Panc1 (cell line): ENCODE results near the gene IFITM1.

Experiments
- CTCF ChIP-seq: fragments of 450-650 bp; IDR thresholded peaks from 2 replicates; pipeline ENCODE4 v1.5.1; 2017; ENCODE audit warnings: mild to moderate bottlenecking
- POLR2AphosphoS5 ChIP-seq: IDR thresholded peaks from 2 replicates; pipeline ENCODE4 v1.6.1; 2012; ENCODE audit warnings: mild to moderate bottlenecking, low read depth, low read length, moderate library complexity
- REST ChIP-seq, 2 experiments: IDR thresholded peaks; 2 replicates each; pipeline ENCODE4 v1.6.1; 2011 to 2012; ENCODE audit warnings: low read depth in 2 of 2, control low read depth in 1 of 2, low read length in 1 of 2, mild to moderate bottlenecking in 1 of 2, moderate library complexity in 1 of 2; ENCODE audit not compliant: insufficient read depth in 1 of 2

- TF ChIP-seq CTCF (no peak), REST (IDR thresholded peaks at IDR 0.05; ENCODE audit: insufficient read depth in 1 of 2, low read depth in 2 of 2, low read length in 1 of 2) (no peak; a peak in 1 of 4 replicates), POLR2AphosphoS5 (no peak)
These were observed 37.6 kb upstream of the IFITM1 start for GRCh38 chr11:276219-276618.
